GM12878 (cell line): ENCODE measurements around the gene ENTPD6. TPM values are rescaled to one million over a fixed set of nuclear protein-coding genes. Genes with fewer than 3 reads are reported as not detected.

Experiments
- ATAC-seq: fragments of 200-7000 bp; cut with Tn5 transposase; 3 replicates; pipeline ENCODE4 v1.9.1; 2020; ENCODE audit warnings: mild to moderate bottlenecking, moderate library complexity
- BruUV-seq: library from RNA; stranded (reverse); fragments of 400-500 nt; replicated peaks from 2 replicates; lab custom pipeline; 2021; lab: Mats Ljungman, UMichigan
- CTCF ChIA-PET: fragments of 300-600 bp; sonication (Branson Sonifier 250); formaldehyde crosslinking; extraction: SDS; loops from one replicate; lab custom pipeline; 2021; ENCODE audit warnings: inconsistent platforms; lab: Yijun Ruan, JAX
- POLR2A ChIA-PET: fragments of 350-600 bp; formaldehyde crosslinking; extraction: SDS; loops from one replicate; lab custom pipeline; 2021; ENCODE audit warnings: inconsistent platforms; lab: Charles Lee
- RAD21 ChIA-PET: fragments of 300-600 bp; sonication (Branson Sonifier 250); formaldehyde crosslinking; loops from one replicate; lab custom pipeline; 2023; ENCODE audit warnings: antibody characterized with exemption; ENCODE audit not compliant: unreplicated experiment; lab: Charles Lee
- SMC1A ChIA-PET: fragments of 300-600 bp; sonication (Branson Sonifier 250); formaldehyde crosslinking; loops from one replicate; lab custom pipeline; 2023; ENCODE audit not compliant: unreplicated experiment, uncharacterized antibody; lab: Charles Lee
- DNase-seq: peaks from one replicate; pipeline ENCODE4 v3.0.0-alpha.2; 2011; ENCODE audit warnings: low read depth, low spot score
- FAIRE-seq: peaks from 3 replicates; lab custom pipeline; 2011; peaks lifted over from hg19 to GRCh38; lab: Jason Lieb, UNC
- H2AFZ ChIP-seq: 2 replicates; pipeline ENCODE4 v1.6.0; 2011; ENCODE audit warnings: low read depth, low read length, control low read depth; ENCODE audit not compliant: control insufficient read depth
- H3K27ac ChIP-seq: 2 replicates; pipeline ENCODE4 v1.5.1; 2011; ENCODE audit warnings: control low read depth; ENCODE audit not compliant: control insufficient read depth, insufficient read depth
- H3K27me3 ChIP-seq, 2 experiments: replicated peaks in 1 of 2; 2 replicates each; pipeline versions ENCODE4 v1.6.0 to v1.6.1; 2011; ENCODE audit warnings: low read length in 1 of 2; ENCODE audit not compliant: control insufficient read depth in 2 of 2, insufficient read depth in 2 of 2
- H3K36me3 ChIP-seq, 2 experiments: 2 replicates each; pipeline ENCODE4 v1.5.1; 2011; ENCODE audit warnings: low read length in 1 of 2; ENCODE audit not compliant: control insufficient read depth in 2 of 2, insufficient read depth in 2 of 2
- H3K4me1 ChIP-seq: 2 replicates; pipeline ENCODE4 v1.6.1; 2011; ENCODE audit warnings: mild to moderate bottlenecking, low read length, moderate library complexity, mixed read lengths; ENCODE audit not compliant: control insufficient read depth, insufficient read depth
- H3K4me2 ChIP-seq: 2 replicates; pipeline ENCODE4 v1.6.0; 2011; ENCODE audit warnings: control low read depth; ENCODE audit not compliant: control insufficient read depth, insufficient read depth
- H3K4me3 ChIP-seq: fragments of 200-600 bp; sonication (generic); 2 replicates; pipeline ENCODE4 v1.5.1; 2016
- H3K79me2 ChIP-seq: 2 replicates; pipeline ENCODE4 v1.6.0; 2011; ENCODE audit warnings: low read length; ENCODE audit not compliant: control insufficient read depth, insufficient read depth
- H3K9ac ChIP-seq: 2 replicates; pipeline ENCODE4 v1.8.0; 2011; ENCODE audit warnings: low read length, control low read depth, mixed read lengths; ENCODE audit not compliant: control insufficient read depth, insufficient read depth
- H3K9me3 ChIP-seq: replicated peaks from 3 replicates; pipeline ENCODE4 v1.5.1; 2011; ENCODE audit warnings: mild to moderate bottlenecking, low read length; ENCODE audit not compliant: control insufficient read depth, insufficient read depth
- H4K20me1 ChIP-seq: 2 replicates; pipeline ENCODE4 v1.6.0; 2011; ENCODE audit not compliant: control insufficient read depth, insufficient read depth
- BCL3 ChIP-seq: IDR thresholded peaks from 2 replicates; pipeline ENCODE4 v1.6.1; 2011; ENCODE audit warnings: borderline replicate concordance, low read depth, mild to moderate bottlenecking, moderate library complexity, low read length; ENCODE audit not compliant: insufficient read depth, poor library complexity, severe bottlenecking
- BHLHE40 ChIP-seq, 2 experiments: fragments of 450-650 bp in 1 of 2; IDR thresholded peaks; 2 replicates each; pipeline ENCODE4 v1.6.1; 2011 to 2017; ENCODE audit warnings: low read depth in 2 of 2, borderline replicate concordance in 1 of 2, improper control_type of control experiment in 1 of 2, low read length in 1 of 2, mild to moderate bottlenecking in 1 of 2
- FOS ChIP-seq: IDR thresholded peaks from 3 replicates; pipeline ENCODE4 v1.6.1; 2011; ENCODE audit warnings: borderline replicate concordance; ENCODE audit not compliant: insufficient read length; ENCODE audit errors: extremely low read depth
- FOXM1 ChIP-seq: IDR thresholded peaks from 2 replicates; pipeline ENCODE4 v1.6.1; 2012; ENCODE audit warnings: low read depth, mild to moderate bottlenecking, inconsistent platforms, low read length, moderate library complexity
- GATAD2B ChIP-seq: fragments of 450-650 bp; conservative IDR thresholded peaks from 2 replicates; pipeline ENCODE4 v1.6.1; 2017; ENCODE audit warnings: low read depth, mild to moderate bottlenecking, moderate library complexity
- NRF1 ChIP-seq: conservative IDR thresholded peaks from 2 replicates; pipeline ENCODE4 v1.6.1; 2011; ENCODE audit warnings: mild to moderate bottlenecking, low read depth, low read length, improper control_type of control experiment
- POLR2A ChIP-seq: IDR thresholded peaks from 2 replicates; pipeline ENCODE4 v1.6.1; 2011; ENCODE audit warnings: low read depth, mild to moderate bottlenecking, low read length
- RCOR1 ChIP-seq: conservative IDR thresholded peaks from 2 replicates; pipeline ENCODE4 v1.6.1; 2012; ENCODE audit warnings: low read depth, low read length, improper control_type of control experiment
- STAT3 ChIP-seq: IDR thresholded peaks from 2 replicates; pipeline ENCODE4 v1.6.1; 2011; ENCODE audit warnings: low read depth, low read length, improper control_type of control experiment
- ZNF274 ChIP-seq: IDR thresholded peaks from one replicate; pipeline ENCODE4 v1.8.0; 2011; ENCODE audit not compliant: insufficient read length, insufficient read depth
- WGBS: methylation state at CpG from one replicate; pipeline ENCODE4 v1.1.6; 2016; ENCODE audit warnings: low lambda C conversion rate; ENCODE audit not compliant: insufficient replicate concordance, insufficient coverage; ENCODE audit errors: missing lambda C conversion rate; 5-methylcytosine and 5-hydroxymethylcytosine counted together
- in situ Hi-C: fragments of 300-500 bp; cut with MboI; formaldehyde crosslinking; loops from 9 replicates; pipeline ENCODE4 v1.14.3; 2018; ENCODE audit warnings: mixed read lengths
- intact Hi-C: fragments of 100-400 bp; cut with micrococcal nuclease; formaldehyde crosslinking; loops from one replicate; pipeline ENCODE4 v1.14.2; 2022; ENCODE audit not compliant: unreplicated experiment
- polyA plus RNA-seq, 11 experiments: library from polyadenylated mRNA; depleted of rRNA in 4 of 11; unstranded in 6 of 11; stranded (reverse) in 5 of 11; fragments of >200 nt; fragmentation: Nextera tagmentation in 4 of 11; fragmentation: Illumina TruSeq in 1 of 11; extraction: Ambion mirVana in 4 of 11; extraction: Trizol in 1 of 11; gene quantifications; 1 replicate in 1 of 11; 2 replicates in 10 of 11; pipeline versions ENCODE4 v1.2.1 to v1.2.3, GENCODE V29; 2011 to 2016; ENCODE audit warnings: inconsistent platforms in 2 of 11, missing spikeins in 2 of 11, low read depth in 1 of 11
- total RNA-seq, 4 experiments: library from RNA; depleted of rRNA in 3 of 4; stranded (reverse); fragments of >200 nt in 3 of 4; fragmentation: Illumina TruSeq in 1 of 4; extraction: Trizol in 1 of 4; gene quantifications; 2 replicates each; pipeline versions ENCODE4 v1.2.1 to v1.2.3, GENCODE V29; 2013 to 2021

ENTPD6 gene
- total and polyA plus RNA-seq, 10 of the 15 experiments (the other 5 are each of a cell fraction or from before 2014, with no cell fraction given), result 0.53 to 45.4 (median 31.1) TPM

DNA sequence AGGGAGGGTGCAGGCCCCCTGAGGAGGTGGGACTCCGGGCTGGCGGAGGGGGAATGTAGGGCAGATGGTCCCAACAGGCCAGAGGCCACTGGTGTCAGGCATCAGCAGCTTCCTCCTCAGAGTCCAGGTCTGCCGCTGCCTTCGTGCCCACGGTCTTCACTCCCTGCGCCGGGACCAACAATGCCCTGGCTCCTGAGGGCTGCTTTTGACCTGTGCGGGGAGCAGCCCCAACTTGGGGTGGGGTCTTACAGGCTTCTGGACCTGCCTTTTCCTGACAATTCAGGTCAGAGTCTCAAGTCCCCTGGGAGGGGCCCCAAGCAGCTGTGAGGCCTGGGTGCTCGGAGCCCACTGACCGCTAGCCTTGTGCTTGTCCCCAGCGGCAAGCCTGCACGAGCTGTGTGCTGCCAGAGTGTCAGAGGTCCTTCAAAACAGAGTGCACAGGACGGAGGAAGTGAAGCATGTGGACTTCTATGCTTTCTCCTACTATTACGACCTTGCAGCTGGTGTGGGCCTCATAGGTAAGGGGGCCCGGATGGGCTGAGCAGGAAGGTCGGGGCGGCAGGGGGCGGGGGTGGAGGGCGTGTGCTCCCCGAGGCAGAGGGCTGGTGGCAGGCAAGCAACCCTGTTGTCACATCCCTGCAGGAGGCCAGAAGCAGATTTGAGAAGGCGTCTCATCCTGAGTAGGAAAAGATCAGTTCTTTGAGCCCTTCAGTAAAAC lies 27.1 kb downstream of the ENTPD6 start:
- RAD21 ChIA-PET, result interaction anchor here (0.6 kb wide), 1 partner anchor 8 kb away, joined by 4 read pairs; no protein-coding TSS in a partner anchor
- WGBS, result 94% methylated on average over 16 of the region's 21 CpGs
- no peaks in the 10 kb centered on the region for H4K20me1 ChIP-seq
- FAIRE-seq, result no peak
- no peak overlapping the region for H3K4me3 ChIP-seq
- in situ Hi-C loops (no loop called here), intact Hi-C loops (no loop called here)
- peaks cover 0 to 3% of the 10 kb centered on the region in 2 experiments; a peak in 3 of 4 replicates for H3K36me3 ChIP-seq
- no peaks in the 10 kb centered on the region for H3K9me3 ChIP-seq
- POLR2A ChIA-PET, result no interaction called here
- no peaks in the 10 kb centered on the region for H3K79me2 ChIP-seq
- BruUV-seq, result no TSS peak
- H3K9ac ChIP-seq, result no peak overlapping the region
- H3K4me2 ChIP-seq, result no peak overlapping the region
- TF ChIP-seq POLR2A (peak; percentile 7; the same call in 1 of the 2 replicates), NRF1 (no peak)
- TF ChIP-seq, all 136 proteins: peak for 1
- Histone ChIP-seq H3K27ac (no peak overlapping the region), H2AFZ (no peak overlapping the region), H3K27me3 (no peaks in the 10 kb centered on the region), H3K4me1 (no peaks in the 10 kb centered on the region)
- no peak for DNase-seq
- ChIA-PET CTCF (interaction anchor here (1.4 kb wide), 1 partner anchor 177 kb away, joined by 8 read pairs; no protein-coding TSS in a partner anchor), SMC1A (no interaction called here)
- no peak for ATAC-seq

DNA sequence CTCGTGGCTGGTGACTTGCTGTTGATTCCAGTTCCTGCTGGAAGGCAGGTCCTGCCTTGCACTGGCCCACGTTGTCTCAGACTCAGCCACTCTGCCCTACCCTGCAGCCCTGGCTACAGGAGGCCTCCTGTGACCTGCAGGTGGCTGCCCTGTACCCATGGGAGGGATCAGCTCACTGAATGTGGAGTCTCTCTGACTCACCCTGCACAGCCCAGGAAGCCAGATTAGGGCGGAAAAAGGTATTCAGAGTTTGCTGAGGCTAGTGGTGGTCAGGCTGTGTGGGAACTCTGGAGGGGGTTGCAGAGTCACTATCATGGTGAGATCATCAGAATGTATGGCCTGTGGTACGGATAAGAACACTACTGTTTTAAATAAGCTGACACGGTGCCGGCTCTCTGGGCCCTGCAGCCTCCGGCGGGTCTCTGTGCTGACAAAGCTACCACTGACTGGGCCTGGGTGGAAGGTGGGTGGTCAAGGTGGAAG lies 27.7 kb downstream of the ENTPD6 start:
- no peaks in the 10 kb centered on the region for H4K20me1 ChIP-seq
- H3K36me3 ChIP-seq, result peaks cover 0 to 2% of the 10 kb centered on the region in 2 experiments; a peak in 3 of 4 replicates
- no peak overlapping the region for H3K4me2 ChIP-seq
- ChIA-PET CTCF (interaction anchor here (1.4 kb wide), 1 partner anchor 176 kb away, joined by 8 read pairs; no protein-coding TSS in a partner anchor), POLR2A (interaction anchor here (0.6 kb wide), 1 partner anchor 13 kb away, joined by 4 read pairs; no protein-coding TSS in a partner anchor), SMC1A (no interaction called here), RAD21 (interaction anchor here (0.6 to 0.7 kb wide), 2 partner anchors 8 to 101 kb away, joined by 3 to 4 read pairs; no protein-coding TSS in a partner anchor)
- intact Hi-C loops, result no loop called here
- no peak for DNase-seq
- no peak overlapping the region for H3K9ac ChIP-seq
- H3K79me2 ChIP-seq, result no peaks in the 10 kb centered on the region
- no peaks in the 10 kb centered on the region for H3K9me3 ChIP-seq
- H3K27ac ChIP-seq, result no peak overlapping the region
- no peaks in the 10 kb centered on the region for H3K4me1 ChIP-seq
- WGBS, result 76% methylated on average over 8 of the region's 8 CpGs
- in situ Hi-C loops, result no loop called here
- peak; percentile 42; the same call in 1 of the 3 replicates for ATAC-seq
- H2AFZ ChIP-seq, result no peak overlapping the region
- H3K4me3 ChIP-seq, result no peak overlapping the region
- no peak for TF ChIP-seq STAT3
- TF ChIP-seq FOXM1, result no peak
- no peak for TF ChIP-seq GATAD2B
- no peak for TF ChIP-seq ZNF274
- TF ChIP-seq FOS, result no peak
- no peak for TF ChIP-seq RCOR1
- TF ChIP-seq BCL3, result no peak
- no peak for TF ChIP-seq BHLHE40 (IDR thresholded peaks at IDR 0.05; ENCODE audit: borderline replicate concordance in 1 of 2, low read depth in 2 of 2, low read length in 1 of 2)
- no peak for FAIRE-seq
- H3K27me3 ChIP-seq, result no peaks in the 10 kb centered on the region
- no TSS peak for BruUV-seq
